SW480 (cell line): Measurements from ENCODE around the gene FUBP1.
A peak's percentile ranks its signal among the peaks of the same experiment; 100 is the strongest.
"Not testable (repeated sequence)": the region's sequence is repeated elsewhere in the genome, so short reads cannot be mapped to it uniquely, and the experiment has no call there.

ENCODE experiments used
- DNase-seq: peaks from one replicate; pipeline ENCODE4 v3.0.0-alpha.2; 2016; ENCODE audit warnings: low spot score

The FUBP1 gene

GRCh38 chr1:77948841-77949424, 29.9 kb downstream of the FUBP1 start:
- DNase-seq = peak; percentile 21

GRCh38 chr1:77945345-77945744, 33.5 kb downstream of the FUBP1 start:
- DNase-seq = no peak

- DNase-seq = no peak
Observed at GRCh38 chr1:77942400-77943140, 36.3 kb downstream of the FUBP1 start.

- DNase-seq = no peak
Observed at GRCh38 chr1:77940921-77941570, 37.8 kb downstream of the FUBP1 start.

GRCh38 chr1:77938651-77939050, 40.2 kb downstream of the FUBP1 start:
- no peak for DNase-seq

- no peak for DNase-seq
Observed at GRCh38 chr1:77929806-77930205, 49.1 kb downstream of the FUBP1 start.

GRCh38 chr1:77927414-77927813, 51.5 kb downstream of the FUBP1 start:
- no peak for DNase-seq

GRCh38 chr1:77926561-77927357, 52.1 kb downstream of the FUBP1 start:
- no peak for DNase-seq

- DNase-seq = no peak
Observed at GRCh38 chr1:77925956-77926355, 52.9 kb downstream of the FUBP1 start.

GRCh38 chr1:77925518-77925917, 53.4 kb downstream of the FUBP1 start:
- DNase-seq = no peak

GRCh38 chr1:77918918-77919317, 60.0 kb downstream of the FUBP1 start:
- not testable (repeated sequence) for DNase-seq

- DNase-seq = no peak
Observed at GRCh38 chr1:77910116-77910515, 68.8 kb downstream of the FUBP1 start.

- DNase-seq = no peak
Observed at GRCh38 chr1:77906624-77907023, 72.2 kb downstream of the FUBP1 start.

- no peak for DNase-seq
Observed at GRCh38 chr1:77906019-77906545, 72.8 kb downstream of the FUBP1 start.

- no peak for DNase-seq
Observed at GRCh38 chr1:77905603-77906002, 73.3 kb downstream of the FUBP1 start.

- DNase-seq = peak; percentile 46
Observed at GRCh38 chr1:77900687-77901293, 78.1 kb downstream of the FUBP1 start.

- DNase-seq = no peak
Observed at GRCh38 chr1:77899647-77900320, 79.1 kb downstream of the FUBP1 start.
